Measurements from ENCODE around the gene ACTRT2. TPM values are rescaled to one million over a fixed set of nuclear protein-coding genes. Genes with fewer than 3 reads are reported as not detected.

ACTRT2 gene
- total RNA-seq, 1 experiment from 2014 or later: not detected

- Mint-ChIP-seq H3K4me3 (ENCODE audit: unreplicated experiment) (no peak overlapping the region), H3K27ac (ENCODE audit: unreplicated experiment) (no peak overlapping the region), H3K9me3 (ENCODE audit: unreplicated experiment) (peaks cover 5% of the 10 kb centered on the region), H3K27me3 (ENCODE audit: insufficient read depth, unreplicated experiment) (peaks cover 12% of the 10 kb centered on the region), H3K36me3 (ENCODE audit: insufficient read depth, unreplicated experiment) (no peaks in the 10 kb centered on the region), H3K4me1 (ENCODE audit: low read depth, unreplicated experiment) (no peaks in the 10 kb centered on the region)
- DNase-seq: no peak
- no peaks in the 10 kb centered on the region for H3K4me1 ChIP-seq
- TF ChIP-seq CTCF (IDR thresholded peaks at IDR 0.05; ENCODE audit: insufficient read depth in 1 of 2, low read depth in 1 of 2, low read length in 1 of 2, severe bottlenecking in 1 of 2, unreplicated experiment in 1 of 2): no peak
- intact Hi-C loops (cut with micrococcal nuclease; ENCODE audit: unreplicated experiment): no loop called here
- POLR2A ChIA-PET: no interaction called here
- no peaks in the 10 kb centered on the region for H3K27me3 ChIP-seq (replicated peaks; ENCODE audit: control insufficient read depth, insufficient read depth, low read length)
- no peak overlapping the region for H3K4me3 ChIP-seq (ENCODE audit: low read depth, low read length)
- H3K9me3 ChIP-seq: no peaks in the 10 kb centered on the region
- no peaks in the 10 kb centered on the region for H3K36me3 ChIP-seq (ENCODE audit: control insufficient read depth, insufficient read depth, low read length)
- BruUV-seq (replicated peaks): no TSS peak
- CTCF ChIA-PET: no interaction called here
Measured at GRCh38 chr1:3001471-3002348, 19.6 kb upstream of the ACTRT2 start.

GRCh38 chr1:3002349-3003038, 18.8 kb upstream of the ACTRT2 start:
- DNase-seq: no peak

More at GRCh38 chr1:3002349-3003038, 18.8 kb upstream of the ACTRT2 start:
- H3K36me3 ChIP-seq (ENCODE audit: control insufficient read depth, insufficient read depth, low read length): no peaks in the 10 kb centered on the region
- no peaks in the 10 kb centered on the region for H3K9me3 ChIP-seq
- intact Hi-C loops (cut with micrococcal nuclease; ENCODE audit: unreplicated experiment): no loop called here
- Mint-ChIP-seq H3K4me1 (ENCODE audit: low read depth, unreplicated experiment) (no peaks in the 10 kb centered on the region), H3K4me3 (ENCODE audit: unreplicated experiment) (no peak overlapping the region), H3K9me3 (ENCODE audit: unreplicated experiment) (peaks cover 9% of the 10 kb centered on the region), H3K27ac (ENCODE audit: unreplicated experiment) (no peak overlapping the region), H3K27me3 (ENCODE audit: insufficient read depth, unreplicated experiment) (peaks cover 12% of the 10 kb centered on the region), H3K36me3 (ENCODE audit: insufficient read depth, unreplicated experiment) (no peaks in the 10 kb centered on the region)
- H3K4me1 ChIP-seq: no peaks in the 10 kb centered on the region
- H3K27me3 ChIP-seq (replicated peaks; ENCODE audit: control insufficient read depth, insufficient read depth, low read length): no peaks in the 10 kb centered on the region
- CTCF ChIA-PET: no interaction called here
- no peak overlapping the region for H3K4me3 ChIP-seq (ENCODE audit: low read depth, low read length)
- TF ChIP-seq CTCF (IDR thresholded peaks at IDR 0.05; ENCODE audit: insufficient read depth in 1 of 2, low read depth in 1 of 2, low read length in 1 of 2, severe bottlenecking in 1 of 2, unreplicated experiment in 1 of 2): no peak
- BruUV-seq (replicated peaks): no TSS peak
- POLR2A ChIA-PET: no interaction called here
